Mucosa of descending colon (tissue), 3 donors: ENCODE data around the gene KLHL5. TPM values are rescaled to one million over a fixed set of nuclear protein-coding genes. Genes with fewer than 3 reads are reported as not detected.
A peak's percentile ranks its signal among the peaks of the same experiment; 100 is the strongest.

ENCODE experiments used
- ATAC-seq: fragments of 200-7000 bp; cut with Tn5 transposase; one replicate; pipeline ENCODE4 v1.9.1; 2020; ENCODE audit warnings: mild to moderate bottlenecking, moderate library complexity
- DNase-seq, 3 donors: peaks; one replicate each; pipeline ENCODE4 v3.0.0-alpha.2; 2020
- H3K36me3 ChIP-seq: fragments of 200-600 bp; one replicate; pipeline ENCODE4 v1.8.0; 2021; ENCODE audit warnings: low read depth, mild to moderate bottlenecking
- H3K4me1 ChIP-seq: fragments of 200-600 bp; one replicate; pipeline ENCODE4 v1.8.0; 2021; ENCODE audit warnings: low read depth, mild to moderate bottlenecking
- H3K4me3 ChIP-seq: fragments of 200-600 bp; one replicate; pipeline ENCODE4 v1.8.0; 2021; ENCODE audit warnings: mild to moderate bottlenecking
- H3K9me3 ChIP-seq: fragments of 200-600 bp; one replicate; pipeline ENCODE4 v1.8.0; 2021; ENCODE audit warnings: mild to moderate bottlenecking
- intact Hi-C, 2 donors: fragments of 100-400 bp; cut with DNase I in 1 of 2; cut with micrococcal nuclease in 1 of 2; formaldehyde crosslinking; loops; one replicate each; pipeline versions ENCODE4 v1.11.0 to v1.11.1; 2022; cut with DNase I, micrococcal nuclease
- total RNA-seq, 3 donors: library from RNA; stranded (reverse); fragmentation: NEBNext Ultra II Directional in 2 of 3; extraction: Animal tissue kit (Norgen Biotek cat#: 25700) in 2 of 3; gene quantifications; one replicate each; pipeline versions ENCODE4 v1.2.1 to v1.2.4, GENCODE V29; 2021 to 2023
- TF ChIP-seq, protein P1 (sequence below): fragments of 200-600 bp; IDR thresholded peaks from one replicate; pipeline ENCODE4 v1.8.0; 2022; ENCODE audit warnings: antibody characterized with exemption, mild to moderate bottlenecking
- donor health status: DM: no; HTN: no; CAD: no; lungs with moderate emphysema.
- donor health status: DM: no; HTN: no; CAD: no.
- donor health status: DM: no; HTN: yes; CAD: no.

KLHL5 gene
- total RNA-seq, 3 donors from 2014 or later, result 2.5 to 94.8 (median 15.2) TPM

DNA sequence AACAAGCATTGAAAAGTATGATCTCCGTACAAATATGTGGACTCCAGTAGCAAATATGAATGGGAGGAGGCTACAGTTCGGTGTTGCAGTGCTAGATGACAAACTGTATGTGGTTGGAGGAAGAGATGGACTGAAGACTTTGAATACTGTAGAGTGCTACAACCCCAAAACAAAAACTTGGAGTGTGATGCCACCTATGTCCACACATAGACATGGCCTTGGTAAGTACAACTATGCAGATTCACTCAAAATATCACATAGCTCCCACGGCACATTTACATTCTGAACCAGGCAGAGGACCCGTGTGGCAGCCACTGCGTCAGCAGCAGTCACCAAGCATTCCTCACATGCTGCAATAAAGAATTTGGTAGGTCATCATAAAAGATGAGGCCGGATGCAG lies 41.3 kb downstream of the KLHL5 start:
- ATAC-seq (no peak), DNase-seq (no peak)
- no peaks in the 10 kb centered on the region for H3K36me3 ChIP-seq
- H3K4me3 ChIP-seq, result no peak overlapping the region
- H3K4me1 ChIP-seq, result no peaks in the 10 kb centered on the region
- no peaks in the 10 kb centered on the region for H3K9me3 ChIP-seq
- TF ChIP-seq, protein P1, sequence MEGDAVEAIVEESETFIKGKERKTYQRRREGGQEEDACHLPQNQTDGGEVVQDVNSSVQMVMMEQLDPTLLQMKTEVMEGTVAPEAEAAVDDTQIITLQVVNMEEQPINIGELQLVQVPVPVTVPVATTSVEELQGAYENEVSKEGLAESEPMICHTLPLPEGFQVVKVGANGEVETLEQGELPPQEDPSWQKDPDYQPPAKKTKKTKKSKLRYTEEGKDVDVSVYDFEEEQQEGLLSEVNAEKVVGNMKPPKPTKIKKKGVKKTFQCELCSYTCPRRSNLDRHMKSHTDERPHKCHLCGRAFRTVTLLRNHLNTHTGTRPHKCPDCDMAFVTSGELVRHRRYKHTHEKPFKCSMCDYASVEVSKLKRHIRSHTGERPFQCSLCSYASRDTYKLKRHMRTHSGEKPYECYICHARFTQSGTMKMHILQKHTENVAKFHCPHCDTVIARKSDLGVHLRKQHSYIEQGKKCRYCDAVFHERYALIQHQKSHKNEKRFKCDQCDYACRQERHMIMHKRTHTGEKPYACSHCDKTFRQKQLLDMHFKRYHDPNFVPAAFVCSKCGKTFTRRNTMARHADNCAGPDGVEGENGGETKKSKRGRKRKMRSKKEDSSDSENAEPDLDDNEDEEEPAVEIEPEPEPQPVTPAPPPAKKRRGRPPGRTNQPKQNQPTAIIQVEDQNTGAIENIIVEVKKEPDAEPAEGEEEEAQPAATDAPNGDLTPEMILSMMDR, result no peak
- intact Hi-C loops, result no loop called here

DNA sequence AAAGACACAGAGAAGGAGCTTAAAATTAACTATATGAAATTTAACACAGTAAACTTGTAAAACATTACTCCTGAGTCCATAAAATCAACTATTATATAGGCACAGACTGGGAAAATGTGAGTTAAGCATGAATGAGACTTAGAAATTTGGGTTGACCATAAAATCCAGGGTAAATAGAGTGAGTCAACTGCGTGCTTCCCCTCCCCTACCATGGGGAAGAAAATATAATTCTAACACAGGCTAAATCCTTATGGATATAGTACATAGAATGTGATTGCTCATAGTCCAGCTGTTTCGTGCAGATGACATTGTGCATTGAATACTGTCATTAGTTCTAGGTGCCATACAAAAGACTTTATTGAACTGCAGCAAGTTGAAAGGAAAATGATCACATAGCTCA lies 42.2 kb downstream of the KLHL5 start:
- DNase-seq, result no peak
- ATAC-seq, result peak; percentile 68
- no peaks in the 10 kb centered on the region for H3K9me3 ChIP-seq
- H3K4me3 ChIP-seq, result no peak overlapping the region
- no peaks in the 10 kb centered on the region for H3K4me1 ChIP-seq
- no peaks in the 10 kb centered on the region for H3K36me3 ChIP-seq
- TF ChIP-seq, protein P1, result no peak
- intact Hi-C loops, result no loop called here

DNA sequence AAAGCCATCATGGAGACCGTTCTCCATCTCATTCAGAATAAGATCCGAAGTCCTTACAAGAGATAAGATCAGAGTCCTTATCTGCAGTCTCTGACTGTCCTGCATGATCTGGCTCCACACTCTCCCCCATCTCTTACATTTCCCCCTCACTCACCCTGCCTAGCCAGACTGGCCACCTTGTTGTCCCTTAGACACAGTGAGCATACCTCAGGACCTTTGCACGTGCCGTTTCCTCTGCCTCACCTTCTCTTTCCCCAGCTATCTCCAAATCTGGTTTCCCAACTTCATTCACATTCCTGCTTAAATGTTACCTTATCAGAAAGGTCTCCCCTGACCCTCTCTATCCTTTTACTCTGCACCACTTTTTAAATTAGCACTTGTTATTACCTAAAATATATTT lies 44.0 kb downstream of the KLHL5 start:
- intact Hi-C loops, result no loop called here
- DNase-seq (no peak), ATAC-seq (no peak)
- no peaks in the 10 kb centered on the region for H3K9me3 ChIP-seq
- no peaks in the 10 kb centered on the region for H3K4me1 ChIP-seq
- no peak overlapping the region for H3K4me3 ChIP-seq
- TF ChIP-seq, protein P1, result no peak
- no peaks in the 10 kb centered on the region for H3K36me3 ChIP-seq

DNA sequence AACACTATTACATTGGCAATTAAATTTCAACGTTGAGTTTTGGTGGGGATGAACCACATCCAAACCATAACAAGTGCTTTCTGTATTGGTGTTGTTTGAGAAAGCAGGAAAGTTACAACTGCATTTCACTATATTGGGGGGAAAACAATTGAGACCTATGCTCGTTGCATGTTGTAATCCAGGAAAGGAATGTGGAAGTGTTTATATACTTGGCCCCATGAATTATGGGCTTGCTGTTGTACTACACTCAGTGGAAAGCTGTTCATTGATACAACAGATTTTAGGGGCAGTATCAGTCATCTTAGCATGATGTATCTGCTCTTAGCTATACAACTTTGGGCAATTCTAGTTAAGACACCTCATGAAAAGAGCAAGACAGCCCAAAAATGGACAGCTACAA lies 52.4 kb downstream of the KLHL5 start:
- no peak for DNase-seq
- intact Hi-C loops, result no loop called here
- TF ChIP-seq, protein P1, result no peak
- Histone ChIP-seq H3K9me3 (no peaks in the 10 kb centered on the region), H3K36me3 (no peaks in the 10 kb centered on the region), H3K4me3 (no peak overlapping the region), H3K4me1 (no peaks in the 10 kb centered on the region)
- ATAC-seq, result no peak

DNA sequence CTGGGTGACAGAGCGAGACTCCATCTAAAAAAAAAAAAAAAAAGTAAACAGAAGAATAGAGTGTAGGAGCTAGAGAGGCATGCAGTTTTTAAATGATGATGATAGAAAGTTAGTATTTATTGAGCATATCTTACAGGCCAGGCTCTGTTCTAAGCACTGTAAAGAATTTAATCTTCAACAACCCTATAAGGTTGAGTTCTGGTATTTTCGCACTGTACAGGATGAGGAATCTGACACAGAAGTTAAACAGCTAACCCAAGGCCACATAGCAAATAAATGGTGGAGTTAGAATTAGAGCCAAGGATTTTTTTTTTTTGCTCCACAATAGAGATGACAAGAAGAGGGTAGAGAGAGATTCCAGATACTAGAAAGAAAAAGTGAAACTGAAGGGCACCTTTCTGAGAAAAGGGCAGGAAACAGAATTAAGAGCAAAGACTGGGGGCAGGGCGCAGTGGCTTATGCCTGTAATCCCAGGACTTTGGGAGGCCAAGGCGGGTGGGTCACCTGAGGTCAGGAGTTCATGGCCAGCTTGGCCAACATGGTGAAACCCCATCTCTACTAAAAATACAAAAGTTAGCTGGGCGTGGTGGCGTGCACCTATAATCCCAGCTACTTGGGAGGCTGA lies 56.1 kb downstream of the KLHL5 start:
- Histone ChIP-seq H3K4me1 (no peaks in the 10 kb centered on the region), H3K36me3 (no peaks in the 10 kb centered on the region), H3K4me3 (no peak overlapping the region), H3K9me3 (no peaks in the 10 kb centered on the region)
- ATAC-seq (no peak), DNase-seq (no peak)
- TF ChIP-seq, protein P1, result no peak
- intact Hi-C loops, result no loop called here

DNA sequence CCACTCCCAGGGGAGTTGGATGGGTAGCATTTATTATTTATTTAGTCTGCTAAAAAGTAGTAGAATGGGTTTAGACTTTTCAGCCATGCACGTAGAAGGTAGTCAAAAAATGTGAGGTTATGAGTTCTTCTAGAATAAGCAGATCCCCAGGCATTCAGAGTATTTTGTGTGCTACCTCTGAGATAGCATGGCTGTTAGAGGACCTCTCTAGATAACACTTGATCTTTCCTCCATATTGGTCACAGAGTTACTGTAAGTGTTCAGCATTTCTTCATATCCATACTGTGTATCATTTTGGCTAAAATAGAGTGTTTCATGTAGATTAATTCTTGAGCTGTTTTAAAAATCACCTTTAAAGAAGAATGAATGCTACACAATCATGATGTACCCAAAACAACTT lies 58.4 kb downstream of the KLHL5 start:
- Histone ChIP-seq H3K4me3 (no peak overlapping the region), H3K9me3 (no peaks in the 10 kb centered on the region), H3K4me1 (no peaks in the 10 kb centered on the region), H3K36me3 (no peaks in the 10 kb centered on the region)
- intact Hi-C loops, result no loop called here
- TF ChIP-seq, protein P1, result no peak
- ATAC-seq, result no peak
- DNase-seq, result no peak
